ENCODE results near the gene SLC6A12.
"Not testable (repeated sequence)": the region's sequence is repeated elsewhere in the genome, so short reads cannot be mapped to it uniquely, and the experiment has no call there.

Gene SLC6A12

GRCh38 chr12:234019-234418 is 20.1 kb upstream of the SLC6A12 start:
- DNase-seq = no peak

GRCh38 chr12:233615-233968 is 19.6 kb upstream of the SLC6A12 start:
- peak; percentile 41 for DNase-seq

- no peak for DNase-seq
Measured at GRCh38 chr12:232731-233614, 19.0 kb upstream of the SLC6A12 start.

- DNase-seq = no peak
Measured at GRCh38 chr12:230925-231671, 17.1 kb upstream of the SLC6A12 start.

GRCh38 chr12:229441-230191 is 15.7 kb upstream of the SLC6A12 start:
- DNase-seq = no peak

- DNase-seq = no peak
Measured at GRCh38 chr12:228846-229200, 14.9 kb upstream of the SLC6A12 start.

- no peak for DNase-seq
Measured at GRCh38 chr12:227923-228845, 14.2 kb upstream of the SLC6A12 start.

GRCh38 chr12:227286-227915 is 13.4 kb upstream of the SLC6A12 start:
- no peak for DNase-seq

- no peak for DNase-seq
Measured at GRCh38 chr12:226401-226800, 12.4 kb upstream of the SLC6A12 start.

- DNase-seq = no peak
Measured at GRCh38 chr12:225012-225411, 11.1 kb upstream of the SLC6A12 start.

- DNase-seq = no peak
Measured at GRCh38 chr12:224330-224729, 10.4 kb upstream of the SLC6A12 start.

GRCh38 chr12:223841-224240 is 9.9 kb upstream of the SLC6A12 start:
- no peak for DNase-seq

- DNase-seq = no peak
Measured at GRCh38 chr12:221736-222135, 7.8 kb upstream of the SLC6A12 start.

- DNase-seq = no peak
Measured at GRCh38 chr12:220946-221550, 7.1 kb upstream of the SLC6A12 start.

- no peak for DNase-seq
Measured at GRCh38 chr12:220491-220890, 6.5 kb upstream of the SLC6A12 start.

- DNase-seq = peak; percentile 9
Measured at GRCh38 chr12:219891-220352, 6.0 kb upstream of the SLC6A12 start.

- no peak for DNase-seq
Measured at GRCh38 chr12:218728-219590, 5.0 kb upstream of the SLC6A12 start.

- DNase-seq = no peak
Measured at GRCh38 chr12:218221-218620, 4.3 kb upstream of the SLC6A12 start.

- DNase-seq = not testable (repeated sequence)
Measured at GRCh38 chr12:217029-217428, 3.1 kb upstream of the SLC6A12 start.

- no peak for DNase-seq
Measured at GRCh38 chr12:215116-215515, 1.2 kb upstream of the SLC6A12 start.
